HFFc6 (cell line): Measurements from ENCODE around the gene GTF2H3. TPM values are rescaled to one million over a fixed set of nuclear protein-coding genes. Genes with fewer than 3 reads are reported as not detected.

Experiments
- DNase-seq: peaks from one replicate; pipeline ENCODE4 v3.0.0-alpha.2; 2018
- H3K27ac Mint-ChIP-seq: 2 replicates; pipeline ENCODE4 v1.8.0; 2020; ENCODE audit warnings: mild to moderate bottlenecking, mixed read lengths
- H3K27me3 Mint-ChIP-seq: 2 replicates; pipeline ENCODE4 v1.8.0; 2021; ENCODE audit warnings: mild to moderate bottlenecking, moderate library complexity, mixed read lengths; ENCODE audit not compliant: insufficient read depth
- H3K36me3 Mint-ChIP-seq: 2 replicates; pipeline ENCODE4 v1.8.0; 2021; ENCODE audit warnings: low read depth, mixed read lengths
- H3K4me1 Mint-ChIP-seq: 2 replicates; pipeline ENCODE4 v1.8.0; 2020; ENCODE audit warnings: low read depth, mixed read lengths
- H3K4me3 Mint-ChIP-seq: 2 replicates; pipeline ENCODE4 v1.8.0; 2020; ENCODE audit warnings: mild to moderate bottlenecking, moderate library complexity, mixed read lengths
- H3K9me3 Mint-ChIP-seq: 2 replicates; pipeline ENCODE4 v1.8.0; 2020; ENCODE audit warnings: mild to moderate bottlenecking, mixed read lengths
- CTCF ChIP-seq: fragments of 200-600 bp; sonication (generic); IDR thresholded peaks from 2 replicates; pipeline ENCODE4 v1.5.0; 2021; ENCODE audit warnings: antibody characterized with exemption, mild to moderate bottlenecking
- total RNA-seq, 6 experiments: library from RNA; stranded (reverse); fragmentation: NEBNext Ultra II Directional; extraction: Animal tissue kit (Norgen Biotek cat#: 25700); gene quantifications; 2 replicates in 1 of 6; 3 replicates in 5 of 6; pipeline ENCODE4 v1.2.3, GENCODE V29; 2021

The GTF2H3 gene
- total RNA-seq, 6 experiments from 2014 or later = 34.9 to 47.5 (median 43.0) TPM

DNA sequence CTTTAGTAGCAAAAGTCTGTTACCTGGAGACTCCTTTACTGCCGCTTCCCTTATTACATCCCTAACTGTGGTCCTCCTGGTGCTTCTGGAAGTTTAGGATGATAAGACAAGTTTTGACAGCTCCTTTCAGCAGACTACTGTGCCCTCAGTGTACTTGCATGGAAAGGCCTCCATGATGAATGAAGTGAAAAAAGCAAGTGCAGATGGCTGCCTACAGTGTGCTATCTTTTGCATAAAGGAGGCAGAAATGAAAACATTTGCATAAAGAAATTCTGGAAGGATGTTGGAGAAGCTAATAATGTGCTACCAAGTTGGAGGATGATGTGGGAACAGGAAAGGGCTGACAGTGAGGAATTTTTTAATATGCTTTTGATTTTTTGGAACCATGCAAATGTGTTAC, 41.8 kb downstream of the GTF2H3 start:
- Mint-ChIP-seq H3K27me3 (no peaks in the 10 kb centered on the region; the same call in 1 of the 2 replicates), H3K36me3 (peaks cover 5% of the 10 kb centered on the region; the same call in 1 of the 2 replicates), H3K4me1 (peaks cover 11% of the 10 kb centered on the region), H3K4me3 (no peak overlapping the region), H3K9me3 (no peaks in the 10 kb centered on the region), H3K27ac (no peak overlapping the region)
- DNase-seq = no peak
- no peak for TF ChIP-seq CTCF

DNA sequence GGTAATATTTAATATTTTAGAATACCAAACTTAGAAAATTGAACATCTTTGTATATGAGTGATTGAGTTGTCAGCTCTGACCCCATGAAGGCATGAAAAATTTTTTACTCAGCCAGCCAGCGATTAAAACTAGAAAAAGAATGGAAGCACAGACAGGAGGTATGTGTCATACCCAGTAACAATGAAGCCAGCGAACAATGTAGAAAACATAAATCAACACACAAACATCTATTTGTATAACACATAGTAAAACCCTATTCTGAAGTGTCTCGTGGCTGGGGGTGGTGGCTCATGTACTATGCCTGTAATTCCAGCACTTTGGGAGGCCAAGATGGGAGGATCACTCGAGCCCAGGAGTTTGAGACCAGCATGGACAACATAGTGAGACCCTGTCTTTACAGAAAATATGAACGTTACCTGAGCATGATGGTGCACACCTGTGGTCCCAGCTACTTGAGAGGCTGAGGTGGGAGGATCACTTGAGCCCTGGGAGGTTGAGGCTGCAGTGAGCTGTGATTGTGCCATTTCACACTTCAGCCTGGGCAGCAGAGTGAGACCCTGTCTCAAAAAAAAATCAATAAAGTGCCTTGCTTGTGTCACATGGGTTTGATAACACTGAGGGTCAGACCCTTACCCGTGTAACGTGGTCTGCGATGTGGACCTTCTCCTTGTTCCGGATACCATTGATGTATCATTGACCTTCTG, 43.1 kb downstream of the GTF2H3 start:
- peaks cover 5% of the 10 kb centered on the region; the same call in 1 of the 2 replicates for H3K36me3 Mint-ChIP-seq
- no peak for TF ChIP-seq CTCF
- no peak overlapping the region for H3K4me3 Mint-ChIP-seq
- no peaks in the 10 kb centered on the region; the same call in 1 of the 2 replicates for H3K27me3 Mint-ChIP-seq
- H3K27ac Mint-ChIP-seq = no peak overlapping the region
- H3K4me1 Mint-ChIP-seq = peaks cover 7% of the 10 kb centered on the region
- H3K9me3 Mint-ChIP-seq = no peaks in the 10 kb centered on the region
- no peak for DNase-seq

DNA sequence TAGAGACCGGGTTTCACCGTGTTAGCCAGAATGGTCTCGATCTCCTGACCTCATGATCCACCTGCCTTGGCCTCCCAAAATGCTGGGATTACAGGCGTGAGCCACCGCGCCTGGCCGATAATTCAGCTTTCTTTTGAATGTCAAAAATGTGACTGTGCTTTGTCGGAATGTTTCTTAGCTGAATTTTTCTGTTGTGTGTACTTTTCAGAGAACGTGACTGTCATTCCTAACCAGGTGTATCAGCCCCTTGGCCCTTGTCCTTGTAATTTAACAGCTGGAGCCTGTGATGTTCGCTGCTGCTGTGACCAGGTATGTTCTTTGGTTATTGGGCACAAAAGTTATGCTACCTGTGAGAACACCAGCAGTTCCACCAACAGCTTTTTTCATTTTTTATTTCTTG, 45.4 kb downstream of the GTF2H3 start:
- H3K4me3 Mint-ChIP-seq = no peak overlapping the region
- H3K36me3 Mint-ChIP-seq = peaks cover 5% of the 10 kb centered on the region; the same call in 1 of the 2 replicates
- H3K27me3 Mint-ChIP-seq = no peaks in the 10 kb centered on the region; the same call in 1 of the 2 replicates
- H3K9me3 Mint-ChIP-seq = no peaks in the 10 kb centered on the region
- H3K4me1 Mint-ChIP-seq = no peaks in the 10 kb centered on the region
- DNase-seq = no peak
- H3K27ac Mint-ChIP-seq = no peak overlapping the region
- TF ChIP-seq CTCF = no peak

DNA sequence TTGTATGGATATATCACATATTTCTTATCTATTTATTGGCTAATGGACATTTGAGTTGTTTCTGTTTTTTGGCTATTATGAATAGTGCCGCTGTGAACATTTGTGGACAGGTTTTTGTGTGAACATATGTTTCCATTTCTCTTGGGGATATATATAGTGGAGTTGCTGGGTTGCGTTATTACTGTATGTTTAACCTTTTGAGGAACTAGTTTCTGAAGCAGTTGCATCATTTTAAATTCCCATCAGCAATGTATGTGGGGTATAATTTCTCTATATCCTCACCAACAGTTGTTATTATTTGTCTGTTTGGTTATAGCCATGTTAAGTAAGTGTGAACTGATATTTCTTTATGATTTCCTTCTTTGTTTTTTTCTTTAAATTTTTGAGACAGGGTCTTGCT, 48.0 kb downstream of the GTF2H3 start:
- no peaks in the 10 kb centered on the region for H3K9me3 Mint-ChIP-seq
- no peak overlapping the region for H3K27ac Mint-ChIP-seq
- no peak for DNase-seq
- no peak overlapping the region for H3K4me3 Mint-ChIP-seq
- H3K4me1 Mint-ChIP-seq = no peaks in the 10 kb centered on the region
- no peaks in the 10 kb centered on the region for H3K27me3 Mint-ChIP-seq
- no peaks in the 10 kb centered on the region for H3K36me3 Mint-ChIP-seq
- TF ChIP-seq CTCF = no peak

DNA sequence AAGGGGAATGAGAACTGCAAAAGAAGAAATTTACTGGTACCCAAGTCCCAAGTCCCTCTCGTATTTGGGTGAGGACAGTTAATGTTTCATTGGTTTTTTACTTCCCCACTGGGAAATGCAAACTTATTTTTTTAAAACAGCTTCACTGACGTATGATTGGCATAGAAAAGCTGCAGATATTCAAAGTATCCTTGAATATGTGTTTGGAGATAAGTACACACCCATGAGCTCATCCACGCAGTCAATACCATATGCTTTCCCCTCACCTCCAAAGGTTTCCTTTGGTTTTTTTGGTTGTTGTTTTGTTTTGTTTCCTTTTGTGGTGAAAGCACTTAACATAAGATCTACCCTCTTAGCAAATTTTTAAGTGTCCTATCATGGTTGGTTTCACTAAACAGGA, 50.3 kb downstream of the GTF2H3 start:
- Mint-ChIP-seq H3K27me3 (no peaks in the 10 kb centered on the region), H3K36me3 (no peaks in the 10 kb centered on the region), H3K9me3 (no peaks in the 10 kb centered on the region), H3K4me1 (no peaks in the 10 kb centered on the region), H3K4me3 (no peak overlapping the region), H3K27ac (no peak overlapping the region)
- no peak for DNase-seq
- TF ChIP-seq CTCF = no peak
